ENCODE results near the gene TMEM63B. TPM values are rescaled to one million over a fixed set of nuclear protein-coding genes. Genes with fewer than 3 reads are reported as not detected.

The TMEM63B gene
- total RNA-seq, 2 experiments from 2014 or later = 11.4 to 12.8 TPM

DNA sequence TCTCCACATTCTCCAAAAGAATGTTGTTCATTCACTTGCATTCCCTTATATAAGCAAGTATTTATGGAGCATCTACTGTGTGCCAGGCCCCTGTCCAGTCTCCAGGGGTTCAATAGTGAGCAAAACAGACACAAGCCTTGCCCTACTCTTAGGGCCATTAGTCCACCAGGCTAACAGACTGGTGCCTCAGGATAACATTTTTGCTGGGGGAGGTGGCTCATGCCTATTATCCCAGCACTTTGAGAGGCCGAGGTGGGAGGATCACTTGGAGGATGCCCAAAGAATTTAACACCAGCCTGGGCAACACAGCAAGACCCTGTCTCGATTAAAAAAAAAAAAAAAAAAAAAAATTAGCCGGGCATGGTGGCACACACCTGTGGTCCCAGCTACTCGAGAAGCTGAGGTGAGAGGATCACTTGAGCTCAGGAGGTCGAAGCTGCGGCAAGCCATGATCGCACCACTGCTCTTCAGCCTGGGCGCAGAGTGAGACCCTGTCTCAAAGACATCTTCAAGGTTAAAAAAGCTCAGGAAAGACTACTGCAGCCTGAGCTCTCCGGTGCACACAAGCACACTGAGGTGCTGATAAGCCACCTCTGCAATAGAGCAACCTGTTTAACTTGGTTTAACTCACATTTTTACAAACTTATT, 51.2 kb downstream of the TMEM63B start:
- no peaks in the 10 kb centered on the region for H3K4me1 Mint-ChIP-seq (ENCODE audit: low read depth)
- Histone ChIP-seq H3K4me1 (ENCODE audit: insufficient read depth, low read length) (peaks cover 9% of the 10 kb centered on the region), H3K9me3 (ENCODE audit: control insufficient read depth in 1 of 2, insufficient read depth in 1 of 2, low read length in 2 of 2) (no peaks in the 10 kb centered on the region), H3K4me3 (ENCODE audit: low read length) (no peak overlapping the region), H3K27me3 (ENCODE audit: control insufficient read depth in 1 of 2, insufficient read depth in 2 of 2, low read length in 2 of 2) (no peaks in the 10 kb centered on the region), H3K36me3 (ENCODE audit: insufficient read depth, low read length) (no peaks in the 10 kb centered on the region), H3K27ac (ENCODE audit: low read depth in 1 of 2, low read length in 2 of 2) (no peak overlapping the region)
- TF ChIP-seq, protein P1, sequence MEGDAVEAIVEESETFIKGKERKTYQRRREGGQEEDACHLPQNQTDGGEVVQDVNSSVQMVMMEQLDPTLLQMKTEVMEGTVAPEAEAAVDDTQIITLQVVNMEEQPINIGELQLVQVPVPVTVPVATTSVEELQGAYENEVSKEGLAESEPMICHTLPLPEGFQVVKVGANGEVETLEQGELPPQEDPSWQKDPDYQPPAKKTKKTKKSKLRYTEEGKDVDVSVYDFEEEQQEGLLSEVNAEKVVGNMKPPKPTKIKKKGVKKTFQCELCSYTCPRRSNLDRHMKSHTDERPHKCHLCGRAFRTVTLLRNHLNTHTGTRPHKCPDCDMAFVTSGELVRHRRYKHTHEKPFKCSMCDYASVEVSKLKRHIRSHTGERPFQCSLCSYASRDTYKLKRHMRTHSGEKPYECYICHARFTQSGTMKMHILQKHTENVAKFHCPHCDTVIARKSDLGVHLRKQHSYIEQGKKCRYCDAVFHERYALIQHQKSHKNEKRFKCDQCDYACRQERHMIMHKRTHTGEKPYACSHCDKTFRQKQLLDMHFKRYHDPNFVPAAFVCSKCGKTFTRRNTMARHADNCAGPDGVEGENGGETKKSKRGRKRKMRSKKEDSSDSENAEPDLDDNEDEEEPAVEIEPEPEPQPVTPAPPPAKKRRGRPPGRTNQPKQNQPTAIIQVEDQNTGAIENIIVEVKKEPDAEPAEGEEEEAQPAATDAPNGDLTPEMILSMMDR (IDR thresholded peaks at IDR 0.05) = no peak
- no peak for ATAC-seq (ENCODE audit: poor library complexity)
- POLR2A ChIA-PET = no interaction called here
- no peaks in the 10 kb centered on the region for H3K9me3 Mint-ChIP-seq
- CTCF ChIA-PET = no interaction called here
- DNase-seq = no peak
- no peak overlapping the region for H3K4me3 Mint-ChIP-seq
- no peak overlapping the region for H3K27ac Mint-ChIP-seq
- H3K27me3 Mint-ChIP-seq = no peaks in the 10 kb centered on the region
- no peaks in the 10 kb centered on the region for H3K36me3 Mint-ChIP-seq (ENCODE audit: low read depth)
- intact Hi-C loops (cut with DNase I, micrococcal nuclease) = no loop called here

DNA sequence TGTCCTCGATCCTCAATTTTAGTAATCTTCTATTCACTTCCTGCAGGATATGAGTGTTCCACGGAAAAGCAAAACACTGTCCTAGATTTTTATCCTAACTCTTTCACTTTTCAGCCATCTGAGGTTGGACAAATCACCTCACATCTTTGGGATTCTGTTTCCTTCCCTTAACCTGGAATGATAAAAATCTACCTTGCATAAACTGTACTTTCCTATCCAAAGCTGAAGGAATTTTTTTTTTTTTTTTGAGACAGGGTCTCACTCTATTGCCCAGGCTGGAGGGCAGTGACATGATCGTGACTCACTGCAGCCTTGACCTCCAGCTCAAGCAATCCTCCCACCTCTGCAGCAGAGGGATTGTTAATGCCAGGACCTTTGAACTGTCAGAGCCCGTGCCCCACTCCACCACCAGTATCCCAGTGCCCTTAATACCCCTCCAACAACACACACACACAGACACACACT, 51.8 kb downstream of the TMEM63B start:
- Histone ChIP-seq H3K27me3 (ENCODE audit: control insufficient read depth in 1 of 2, insufficient read depth in 2 of 2, low read length in 2 of 2) (peaks cover 0 to 2% of the 10 kb centered on the region in 2 experiments), H3K27ac (ENCODE audit: low read depth in 1 of 2, low read length in 2 of 2) (no peak overlapping the region), H3K4me3 (ENCODE audit: low read length) (no peak overlapping the region), H3K4me1 (ENCODE audit: insufficient read depth, low read length) (peaks cover 9% of the 10 kb centered on the region), H3K36me3 (ENCODE audit: insufficient read depth, low read length) (no peaks in the 10 kb centered on the region), H3K9me3 (ENCODE audit: control insufficient read depth in 1 of 2, insufficient read depth in 1 of 2, low read length in 2 of 2) (no peaks in the 10 kb centered on the region)
- no peak overlapping the region for H3K27ac Mint-ChIP-seq
- TF ChIP-seq, protein P1 (IDR thresholded peaks at IDR 0.05) = no peak
- ATAC-seq (ENCODE audit: poor library complexity) (no peak), DNase-seq (no peak)
- intact Hi-C loops (cut with DNase I, micrococcal nuclease) = no loop called here
- POLR2A ChIA-PET = no interaction called here
- no peak overlapping the region for H3K4me3 Mint-ChIP-seq
- no peaks in the 10 kb centered on the region for H3K9me3 Mint-ChIP-seq
- CTCF ChIA-PET = no interaction called here
- no peaks in the 10 kb centered on the region for H3K4me1 Mint-ChIP-seq (ENCODE audit: low read depth)
- H3K36me3 Mint-ChIP-seq (ENCODE audit: low read depth) = no peaks in the 10 kb centered on the region
- no peaks in the 10 kb centered on the region for H3K27me3 Mint-ChIP-seq

GRCh38 chr6:44179648-44180047, 52.3 kb downstream of the TMEM63B start:
- Histone ChIP-seq H3K36me3 (ENCODE audit: insufficient read depth, low read length) (no peaks in the 10 kb centered on the region), H3K9me3 (ENCODE audit: control insufficient read depth in 1 of 2, insufficient read depth in 1 of 2, low read length in 2 of 2) (no peaks in the 10 kb centered on the region), H3K27ac (ENCODE audit: low read depth in 1 of 2, low read length in 2 of 2) (no peak overlapping the region), H3K4me3 (ENCODE audit: low read length) (no peak overlapping the region), H3K27me3 (ENCODE audit: control insufficient read depth in 1 of 2, insufficient read depth in 2 of 2, low read length in 2 of 2) (peaks cover 0 to 4% of the 10 kb centered on the region in 2 experiments), H3K4me1 (ENCODE audit: insufficient read depth, low read length) (peaks cover 9% of the 10 kb centered on the region)
- no peak for ATAC-seq (ENCODE audit: poor library complexity)
- Mint-ChIP-seq H3K9me3 (no peaks in the 10 kb centered on the region), H3K27ac (no peak overlapping the region), H3K4me3 (no peak overlapping the region), H3K36me3 (ENCODE audit: low read depth) (no peaks in the 10 kb centered on the region), H3K27me3 (no peaks in the 10 kb centered on the region), H3K4me1 (ENCODE audit: low read depth) (no peaks in the 10 kb centered on the region)
- ChIA-PET CTCF (interaction anchor here (0.8 kb wide), 1 partner anchor 159 kb away, joined by 3 read pairs; no protein-coding TSS in a partner anchor), POLR2A (no interaction called here)
- TF ChIP-seq, protein P1 (IDR thresholded peaks at IDR 0.05) = no peak
- intact Hi-C loops (cut with DNase I, micrococcal nuclease) = no loop called here
- no peak for DNase-seq
